ENCODE measurements around the gene RAD9A. TPM values are rescaled to one million over a fixed set of nuclear protein-coding genes. Genes with fewer than 3 reads are reported as not detected.

The RAD9A gene
- total RNA-seq, 1 donor from 2014 or later = 8.3 TPM

GRCh38 chr11:67429722-67430121, 37.9 kb downstream of the RAD9A start:
- no peaks in the 10 kb centered on the region for H3K27me3 ChIP-seq (ENCODE audit: control insufficient read depth, insufficient read depth, low read length)
- H3K36me3 ChIP-seq (ENCODE audit: control insufficient read depth, insufficient read depth, low read length) = no peaks in the 10 kb centered on the region
- no peak overlapping the region for H3K4me3 ChIP-seq (ENCODE audit: low read depth, low read length)
- no peak for TF ChIP-seq CTCF (IDR thresholded peaks at IDR 0.05; ENCODE audit: insufficient read depth, low read length, poor library complexity, severe bottlenecking)
- no peak for DNase-seq (ENCODE audit: low read depth)

GRCh38 chr11:67431346-67432249, 39.8 kb downstream of the RAD9A start:
- Histone ChIP-seq H3K27me3 (ENCODE audit: control insufficient read depth, insufficient read depth, low read length) (no peaks in the 10 kb centered on the region), H3K36me3 (ENCODE audit: control insufficient read depth, insufficient read depth, low read length) (no peaks in the 10 kb centered on the region), H3K4me3 (ENCODE audit: low read depth, low read length) (no peak overlapping the region)
- no peak for TF ChIP-seq CTCF (IDR thresholded peaks at IDR 0.05; ENCODE audit: insufficient read depth, low read length, poor library complexity, severe bottlenecking)
- DNase-seq (ENCODE audit: low read depth) = no peak

- DNase-seq (ENCODE audit: low read depth) = no peak
- no peaks in the 10 kb centered on the region for H3K27me3 ChIP-seq (ENCODE audit: control insufficient read depth, insufficient read depth, low read length)
- no peak for TF ChIP-seq CTCF (IDR thresholded peaks at IDR 0.05; ENCODE audit: insufficient read depth, low read length, poor library complexity, severe bottlenecking)
- no peak overlapping the region for H3K4me3 ChIP-seq (ENCODE audit: low read depth, low read length)
- peaks cover 2% of the 10 kb centered on the region for H3K36me3 ChIP-seq (ENCODE audit: control insufficient read depth, insufficient read depth, low read length)
These were observed 41.0 kb downstream of the RAD9A start for GRCh38 chr11:67432655-67433349.

- DNase-seq (ENCODE audit: low read depth) = no peak
- Histone ChIP-seq H3K4me3 (ENCODE audit: low read depth, low read length) (no peak overlapping the region), H3K27me3 (ENCODE audit: control insufficient read depth, insufficient read depth, low read length) (no peaks in the 10 kb centered on the region), H3K36me3 (ENCODE audit: control insufficient read depth, insufficient read depth, low read length) (peaks cover 2% of the 10 kb centered on the region)
- no peak for TF ChIP-seq CTCF (IDR thresholded peaks at IDR 0.05; ENCODE audit: insufficient read depth, low read length, poor library complexity, severe bottlenecking)
These were observed 42.0 kb downstream of the RAD9A start for GRCh38 chr11:67433536-67434394.

- DNase-seq (ENCODE audit: low read depth) = no peak
- no peak for TF ChIP-seq CTCF (IDR thresholded peaks at IDR 0.05; ENCODE audit: insufficient read depth, low read length, poor library complexity, severe bottlenecking)
- Histone ChIP-seq H3K4me3 (ENCODE audit: low read depth, low read length) (no peak overlapping the region), H3K27me3 (ENCODE audit: control insufficient read depth, insufficient read depth, low read length) (no peaks in the 10 kb centered on the region), H3K36me3 (ENCODE audit: control insufficient read depth, insufficient read depth, low read length) (peaks cover 4% of the 10 kb centered on the region)
These were observed 42.7 kb downstream of the RAD9A start for GRCh38 chr11:67434395-67434881.

All from kidney epithelial cell (primary cell).